Activated T-helper 2 cell treated with anti-CD3 and anti-CD28 coated beads, Interferon-gamma antibody, Interleukin-2, Interleukin-4, amounts not matched to agents 10 μg/mL and 5 μg/mL and 100 μg/mL, durations not matched to agents 14 hours and 24 hours and 36 hours (primary cell): ENCODE measurements around the gene UCN3. TPM values are rescaled to one million over a fixed set of nuclear protein-coding genes. Genes with fewer than 3 reads are reported as not detected.

Experiments used
- DNase-seq: peaks from one replicate; pipeline ENCODE4 v3.0.0; 2021; ENCODE audit warnings: low spot score
- H3K27ac Mint-ChIP-seq: one replicate; pipeline ENCODE4 v1.8.0; 2021; ENCODE audit warnings: mixed read lengths
- H3K27me3 Mint-ChIP-seq: one replicate; pipeline ENCODE4 v1.8.0; 2021; ENCODE audit warnings: low read depth, mixed read lengths
- H3K36me3 Mint-ChIP-seq: one replicate; pipeline ENCODE4 v1.8.0; 2021; ENCODE audit warnings: low read depth, mixed read lengths
- H3K4me1 Mint-ChIP-seq: one replicate; pipeline ENCODE4 v1.8.0; 2021; ENCODE audit warnings: low read depth, mixed read lengths
- H3K4me3 Mint-ChIP-seq: one replicate; pipeline ENCODE4 v1.8.0; 2021; ENCODE audit warnings: low read depth, mild to moderate bottlenecking, moderate library complexity, mixed read lengths
- H3K9me3 Mint-ChIP-seq: one replicate; pipeline ENCODE4 v1.8.0; 2021; ENCODE audit warnings: mixed read lengths
- intact Hi-C: fragments of 100-400 bp; cut with micrococcal nuclease; formaldehyde crosslinking; loops from one replicate; pipeline ENCODE4 v1.15.1; 2023
- total RNA-seq: library from RNA; stranded (reverse); gene quantifications from 2 replicates; pipeline ENCODE4 v1.2.3, GENCODE V29; 2022

The UCN3 gene
- total RNA-seq: not detected in 2 replicates

GRCh38 chr10:5364890-5365338 lies at the start of gene UCN3:
UCN3 (plus strand) TSS chr10:5364966; CDS start chr10:5373721, 8,755 bp downstream.
- intact Hi-C loops: no loop called here
- peaks cover 5% of the 10 kb centered on the region for H3K9me3 Mint-ChIP-seq
- H3K27ac Mint-ChIP-seq: no peak within 1 kb of the TSS
- no peak within 1 kb of the TSS for H3K4me3 Mint-ChIP-seq
- H3K4me1 Mint-ChIP-seq: no peaks in the 10 kb centered on the region
- DNase-seq: no peak
- no peaks in the 10 kb centered on the region for H3K36me3 Mint-ChIP-seq
- peaks cover 15% of the 10 kb centered on the region for H3K27me3 Mint-ChIP-seq

- peaks cover 4% of the 10 kb centered on the region for H3K9me3 Mint-ChIP-seq
- peak overlapping the region; percentile 19 for H3K4me3 Mint-ChIP-seq
- H3K27ac Mint-ChIP-seq: peak overlapping the region; percentile 18
- peaks cover 34% of the 10 kb centered on the region for H3K4me1 Mint-ChIP-seq
- DNase-seq: peak; percentile 30
- intact Hi-C loops: loop anchor here (1.0 to 5.0 kb wide), 2 partner anchors 20 to 35 kb away; no protein-coding TSS in a partner anchor
- H3K27me3 Mint-ChIP-seq: no peaks in the 10 kb centered on the region
- H3K36me3 Mint-ChIP-seq: no peaks in the 10 kb centered on the region
Observed at GRCh38 chr10:5317547-5318107, 47.1 kb upstream of the UCN3 start.

- intact Hi-C loops: loop anchor here (5.0 kb wide), 1 partner anchor 36 kb away; no protein-coding TSS in a partner anchor
- H3K36me3 Mint-ChIP-seq: no peaks in the 10 kb centered on the region
- no peak overlapping the region for H3K4me3 Mint-ChIP-seq
Observed at GRCh38 chr10:5318148-5318547, 46.6 kb upstream of the UCN3 start.

GRCh38 chr10:5319863-5320262 lies 44.9 kb upstream of the UCN3 start:
- intact Hi-C loops: loop anchor here (5.0 kb wide), 1 partner anchor 38 kb away; no protein-coding TSS in a partner anchor
- no peak overlapping the region for H3K27ac Mint-ChIP-seq

More at GRCh38 chr10:5318148-5318547, 46.6 kb upstream of the UCN3 start:
- Mint-ChIP-seq H3K9me3 (peaks cover 4% of the 10 kb centered on the region), H3K4me1 (peaks cover 34% of the 10 kb centered on the region), H3K27ac (no peak overlapping the region), H3K27me3 (no peaks in the 10 kb centered on the region)
- DNase-seq: no peak

GRCh38 chr10:5321273-5321672 lies 43.5 kb upstream of the UCN3 start:
- Mint-ChIP-seq H3K4me1 (peaks cover 19% of the 10 kb centered on the region), H3K36me3 (no peaks in the 10 kb centered on the region), H3K4me3 (no peak overlapping the region), H3K27ac (no peak overlapping the region), H3K27me3 (no peaks in the 10 kb centered on the region), H3K9me3 (peaks cover 4% of the 10 kb centered on the region)
- intact Hi-C loops: no loop called here
- DNase-seq: no peak

More at GRCh38 chr10:5319863-5320262, 44.9 kb upstream of the UCN3 start:
- Mint-ChIP-seq H3K36me3 (no peaks in the 10 kb centered on the region), H3K27me3 (no peaks in the 10 kb centered on the region), H3K4me3 (no peak overlapping the region), H3K9me3 (peaks cover 4% of the 10 kb centered on the region), H3K4me1 (peaks cover 24% of the 10 kb centered on the region)
- no peak for DNase-seq

- peaks cover 9% of the 10 kb centered on the region for H3K9me3 Mint-ChIP-seq
- H3K4me3 Mint-ChIP-seq: no peak overlapping the region
- DNase-seq: no peak
- H3K27me3 Mint-ChIP-seq: no peaks in the 10 kb centered on the region
- intact Hi-C loops: no loop called here
- H3K4me1 Mint-ChIP-seq: peaks cover 2% of the 10 kb centered on the region
- no peaks in the 10 kb centered on the region for H3K36me3 Mint-ChIP-seq
- H3K27ac Mint-ChIP-seq: no peak overlapping the region
Observed at GRCh38 chr10:5323446-5323845, 41.3 kb upstream of the UCN3 start.

GRCh38 chr10:5325076-5325475 lies 39.7 kb upstream of the UCN3 start:
- intact Hi-C loops: no loop called here

GRCh38 chr10:5334196-5334880 lies 30.4 kb upstream of the UCN3 start:
- Mint-ChIP-seq H3K4me3 (no peak overlapping the region), H3K4me1 (no peaks in the 10 kb centered on the region), H3K27me3 (peaks cover 14% of the 10 kb centered on the region), H3K9me3 (peaks cover 3% of the 10 kb centered on the region), H3K27ac (no peak overlapping the region), H3K36me3 (no peaks in the 10 kb centered on the region)
- no peak for DNase-seq
- intact Hi-C loops: no loop called here

More at GRCh38 chr10:5325076-5325475, 39.7 kb upstream of the UCN3 start:
- Mint-ChIP-seq H3K27ac (no peak overlapping the region), H3K36me3 (no peaks in the 10 kb centered on the region), H3K4me1 (no peaks in the 10 kb centered on the region), H3K4me3 (no peak overlapping the region), H3K27me3 (peaks cover 3% of the 10 kb centered on the region), H3K9me3 (peaks cover 9% of the 10 kb centered on the region)
- DNase-seq: no peak

- no peak for DNase-seq
- no peaks in the 10 kb centered on the region for H3K36me3 Mint-ChIP-seq
- H3K27me3 Mint-ChIP-seq: peaks cover 7% of the 10 kb centered on the region
- no peaks in the 10 kb centered on the region for H3K4me1 Mint-ChIP-seq
- H3K4me3 Mint-ChIP-seq: no peak overlapping the region
- H3K9me3 Mint-ChIP-seq: peaks cover 3% of the 10 kb centered on the region
- intact Hi-C loops: no loop called here
- H3K27ac Mint-ChIP-seq: no peak overlapping the region
Observed at GRCh38 chr10:5338010-5338409, 26.8 kb upstream of the UCN3 start.

GRCh38 chr10:5343092-5343491 lies 21.7 kb upstream of the UCN3 start:
- Mint-ChIP-seq H3K27me3 (peaks cover 3% of the 10 kb centered on the region), H3K9me3 (no peaks in the 10 kb centered on the region), H3K27ac (no peak overlapping the region), H3K36me3 (no peaks in the 10 kb centered on the region), H3K4me1 (no peaks in the 10 kb centered on the region), H3K4me3 (no peak overlapping the region)
- intact Hi-C loops: no loop called here
- no peak for DNase-seq

- intact Hi-C loops: no loop called here
- peaks cover 3% of the 10 kb centered on the region for H3K27me3 Mint-ChIP-seq
- H3K4me3 Mint-ChIP-seq: no peak overlapping the region
- H3K27ac Mint-ChIP-seq: no peak overlapping the region
- H3K36me3 Mint-ChIP-seq: no peaks in the 10 kb centered on the region
- DNase-seq: no peak
- no peaks in the 10 kb centered on the region for H3K4me1 Mint-ChIP-seq
- H3K9me3 Mint-ChIP-seq: no peaks in the 10 kb centered on the region
Observed at GRCh38 chr10:5343561-5343960, 21.2 kb upstream of the UCN3 start.

GRCh38 chr10:5343979-5344378 lies 20.8 kb upstream of the UCN3 start:
- DNase-seq: no peak
- Mint-ChIP-seq H3K9me3 (no peaks in the 10 kb centered on the region), H3K4me3 (no peak overlapping the region), H3K4me1 (no peaks in the 10 kb centered on the region), H3K27me3 (peaks cover 3% of the 10 kb centered on the region), H3K27ac (no peak overlapping the region), H3K36me3 (no peaks in the 10 kb centered on the region)
- intact Hi-C loops: no loop called here

GRCh38 chr10:5344746-5345145 lies 20.0 kb upstream of the UCN3 start:
- Mint-ChIP-seq H3K36me3 (no peaks in the 10 kb centered on the region), H3K27ac (no peak overlapping the region), H3K4me1 (no peaks in the 10 kb centered on the region), H3K4me3 (no peak overlapping the region), H3K27me3 (peaks cover 3% of the 10 kb centered on the region), H3K9me3 (no peaks in the 10 kb centered on the region)
- intact Hi-C loops: no loop called here
- DNase-seq: no peak
